Sigmoid colon (tissue), 3 donors: ENCODE measurements around the gene MIOS.

Experiments used
- POLR2A ChIP-seq, 2 donors: fragments of 450-650 bp; IDR thresholded peaks; one replicate each; pipeline ENCODE4 v1.6.1; 2016; ENCODE audit warnings: antibody characterized with exemption in 2 of 2, mild to moderate bottlenecking in 2 of 2, moderate library complexity in 2 of 2
- TF ChIP-seq, protein P1 (sequence below), 4 experiments: fragments of 450-650 bp in 3 of 4; fragments of 200-600 bp in 1 of 4; IDR thresholded peaks; one replicate each; pipeline ENCODE4 v1.5.1; 2016 to 2019; ENCODE audit warnings: antibody characterized with exemption in 4 of 4, mild to moderate bottlenecking in 3 of 4, moderate library complexity in 2 of 4

DNA sequence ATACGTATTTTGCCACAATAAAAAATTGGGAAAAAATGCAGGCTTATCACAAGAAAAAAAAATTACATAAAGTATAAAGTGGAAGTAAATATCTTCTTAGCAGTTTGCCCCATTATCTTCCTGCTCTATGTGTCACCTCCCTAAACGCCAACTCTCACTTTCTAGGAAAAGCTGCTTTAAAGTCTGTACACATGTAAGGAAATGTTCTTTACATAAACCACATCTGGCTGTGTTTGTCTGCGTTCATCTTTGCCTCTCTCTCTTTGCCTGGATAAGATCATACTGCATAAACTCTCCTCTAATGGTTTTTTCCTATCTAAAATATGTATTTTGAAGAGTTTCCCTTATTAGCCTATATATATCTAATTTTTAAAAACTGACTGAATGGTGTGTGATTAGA is 50.9 kb downstream of the MIOS start:
- TF ChIP-seq POLR2A (IDR thresholded peaks at IDR 0.05), result no peak
- TF ChIP-seq, protein P1, sequence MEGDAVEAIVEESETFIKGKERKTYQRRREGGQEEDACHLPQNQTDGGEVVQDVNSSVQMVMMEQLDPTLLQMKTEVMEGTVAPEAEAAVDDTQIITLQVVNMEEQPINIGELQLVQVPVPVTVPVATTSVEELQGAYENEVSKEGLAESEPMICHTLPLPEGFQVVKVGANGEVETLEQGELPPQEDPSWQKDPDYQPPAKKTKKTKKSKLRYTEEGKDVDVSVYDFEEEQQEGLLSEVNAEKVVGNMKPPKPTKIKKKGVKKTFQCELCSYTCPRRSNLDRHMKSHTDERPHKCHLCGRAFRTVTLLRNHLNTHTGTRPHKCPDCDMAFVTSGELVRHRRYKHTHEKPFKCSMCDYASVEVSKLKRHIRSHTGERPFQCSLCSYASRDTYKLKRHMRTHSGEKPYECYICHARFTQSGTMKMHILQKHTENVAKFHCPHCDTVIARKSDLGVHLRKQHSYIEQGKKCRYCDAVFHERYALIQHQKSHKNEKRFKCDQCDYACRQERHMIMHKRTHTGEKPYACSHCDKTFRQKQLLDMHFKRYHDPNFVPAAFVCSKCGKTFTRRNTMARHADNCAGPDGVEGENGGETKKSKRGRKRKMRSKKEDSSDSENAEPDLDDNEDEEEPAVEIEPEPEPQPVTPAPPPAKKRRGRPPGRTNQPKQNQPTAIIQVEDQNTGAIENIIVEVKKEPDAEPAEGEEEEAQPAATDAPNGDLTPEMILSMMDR (IDR thresholded peaks at IDR 0.05), result no peak
